ENCODE measurements around the gene FRMD4B.

DNA sequence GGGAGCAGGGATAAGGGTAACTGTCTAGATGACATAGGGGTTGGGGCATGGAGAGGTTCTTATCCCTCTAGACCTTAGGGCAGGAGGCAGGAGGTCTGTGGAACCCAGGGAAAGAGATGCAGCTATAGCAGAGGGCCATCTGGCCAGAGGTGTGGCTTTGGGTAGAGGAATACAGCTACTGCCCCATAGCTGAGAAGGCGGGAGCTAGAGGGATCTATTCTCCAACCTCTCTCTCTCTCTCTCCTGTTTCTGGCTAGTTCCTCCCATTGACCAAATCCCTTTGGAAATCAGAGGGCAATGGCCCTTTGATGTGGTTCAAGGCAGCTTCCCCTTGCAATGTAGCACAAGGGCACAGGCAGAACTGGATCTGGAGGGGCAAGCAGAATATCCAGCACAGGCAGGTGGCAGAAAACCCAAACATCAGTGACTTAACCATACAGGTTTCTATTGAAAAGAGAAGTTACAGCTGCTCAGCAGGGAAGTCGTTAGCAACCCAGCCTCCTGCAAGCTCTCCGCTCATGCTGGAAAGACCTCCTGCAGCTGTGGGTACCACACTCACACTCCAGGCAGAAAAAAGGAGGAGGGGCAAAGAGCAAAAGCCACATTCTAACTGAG, 241.2 kb downstream of the FRMD4B start:
- TF ChIP-seq POLR2A (IDR thresholded peaks at IDR 0.05), result no peak
- TF ChIP-seq, protein P1, sequence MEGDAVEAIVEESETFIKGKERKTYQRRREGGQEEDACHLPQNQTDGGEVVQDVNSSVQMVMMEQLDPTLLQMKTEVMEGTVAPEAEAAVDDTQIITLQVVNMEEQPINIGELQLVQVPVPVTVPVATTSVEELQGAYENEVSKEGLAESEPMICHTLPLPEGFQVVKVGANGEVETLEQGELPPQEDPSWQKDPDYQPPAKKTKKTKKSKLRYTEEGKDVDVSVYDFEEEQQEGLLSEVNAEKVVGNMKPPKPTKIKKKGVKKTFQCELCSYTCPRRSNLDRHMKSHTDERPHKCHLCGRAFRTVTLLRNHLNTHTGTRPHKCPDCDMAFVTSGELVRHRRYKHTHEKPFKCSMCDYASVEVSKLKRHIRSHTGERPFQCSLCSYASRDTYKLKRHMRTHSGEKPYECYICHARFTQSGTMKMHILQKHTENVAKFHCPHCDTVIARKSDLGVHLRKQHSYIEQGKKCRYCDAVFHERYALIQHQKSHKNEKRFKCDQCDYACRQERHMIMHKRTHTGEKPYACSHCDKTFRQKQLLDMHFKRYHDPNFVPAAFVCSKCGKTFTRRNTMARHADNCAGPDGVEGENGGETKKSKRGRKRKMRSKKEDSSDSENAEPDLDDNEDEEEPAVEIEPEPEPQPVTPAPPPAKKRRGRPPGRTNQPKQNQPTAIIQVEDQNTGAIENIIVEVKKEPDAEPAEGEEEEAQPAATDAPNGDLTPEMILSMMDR (IDR thresholded peaks at IDR 0.05), result no peak
